ENCODE data around the gene CRX. TPM values are rescaled to one million over a fixed set of nuclear protein-coding genes. Genes with fewer than 3 reads are reported as not detected.
A peak's percentile ranks its signal among the peaks of the same experiment; 100 is the strongest.
"Not testable (repeated sequence)": the region's sequence is repeated elsewhere in the genome, so short reads cannot be mapped to it uniquely, and the experiment has no call there.

Gene CRX
- total RNA-seq, 1 donor from 2014 or later = not detected

GRCh38 chr19:47861630-47862029, 39.9 kb downstream of the CRX start:
- Mint-ChIP-seq H3K27me3 (ENCODE audit: unreplicated experiment) (peaks cover 4% of the 10 kb centered on the region), H3K4me3 (ENCODE audit: unreplicated experiment) (no peak overlapping the region), H3K4me1 (ENCODE audit: unreplicated experiment) (no peaks in the 10 kb centered on the region), H3K9me3 (ENCODE audit: unreplicated experiment) (no peaks in the 10 kb centered on the region), H3K27ac (ENCODE audit: unreplicated experiment) (no peak overlapping the region), H3K36me3 (ENCODE audit: unreplicated experiment) (no peaks in the 10 kb centered on the region)
- TF ChIP-seq CTCF (IDR thresholded peaks at IDR 0.05) = no peak
- DNase-seq (ENCODE audit: extremely low spot score, unreplicated experiment) = no peak

- no peaks in the 10 kb centered on the region for H3K36me3 Mint-ChIP-seq (ENCODE audit: unreplicated experiment)
- no peak overlapping the region for H3K27ac Mint-ChIP-seq (ENCODE audit: unreplicated experiment)
- H3K9me3 Mint-ChIP-seq (ENCODE audit: unreplicated experiment) = no peaks in the 10 kb centered on the region
- peaks cover 4% of the 10 kb centered on the region for H3K27me3 Mint-ChIP-seq (ENCODE audit: unreplicated experiment)
- H3K4me3 Mint-ChIP-seq (ENCODE audit: unreplicated experiment) = no peak overlapping the region
- DNase-seq (ENCODE audit: extremely low spot score, unreplicated experiment) = peak; percentile 94
- no peaks in the 10 kb centered on the region for H3K4me1 Mint-ChIP-seq (ENCODE audit: unreplicated experiment)
- TF ChIP-seq CTCF (IDR thresholded peaks at IDR 0.05) = peak; percentile 96
Observed at GRCh38 chr19:47863514-47863936, 41.8 kb downstream of the CRX start.

GRCh38 chr19:47865166-47865565, 43.4 kb downstream of the CRX start:
- TF ChIP-seq CTCF (IDR thresholded peaks at IDR 0.05) = no peak
- Mint-ChIP-seq H3K4me3 (ENCODE audit: unreplicated experiment) (no peak overlapping the region), H3K27ac (ENCODE audit: unreplicated experiment) (no peak overlapping the region), H3K36me3 (ENCODE audit: unreplicated experiment) (no peaks in the 10 kb centered on the region), H3K9me3 (ENCODE audit: unreplicated experiment) (no peaks in the 10 kb centered on the region), H3K27me3 (ENCODE audit: unreplicated experiment) (peaks cover 5% of the 10 kb centered on the region), H3K4me1 (ENCODE audit: unreplicated experiment) (no peaks in the 10 kb centered on the region)
- DNase-seq (ENCODE audit: extremely low spot score, unreplicated experiment) = no peak

- no peak overlapping the region for H3K4me3 Mint-ChIP-seq (ENCODE audit: unreplicated experiment)
- no peaks in the 10 kb centered on the region for H3K36me3 Mint-ChIP-seq (ENCODE audit: unreplicated experiment)
- TF ChIP-seq CTCF (IDR thresholded peaks at IDR 0.05) = no peak
- no peak overlapping the region for H3K27ac Mint-ChIP-seq (ENCODE audit: unreplicated experiment)
- no peaks in the 10 kb centered on the region for H3K9me3 Mint-ChIP-seq (ENCODE audit: unreplicated experiment)
- no peaks in the 10 kb centered on the region for H3K4me1 Mint-ChIP-seq (ENCODE audit: unreplicated experiment)
- DNase-seq (ENCODE audit: extremely low spot score, unreplicated experiment) = no peak
- peaks cover 13% of the 10 kb centered on the region for H3K27me3 Mint-ChIP-seq (ENCODE audit: unreplicated experiment)
Observed at GRCh38 chr19:47878906-47879305, 57.2 kb downstream of the CRX start.

- not testable (repeated sequence) for DNase-seq (ENCODE audit: extremely low spot score, unreplicated experiment); H3K36me3 Mint-ChIP-seq (ENCODE audit: unreplicated experiment); H3K9me3 Mint-ChIP-seq (ENCODE audit: unreplicated experiment); H3K4me1 Mint-ChIP-seq (ENCODE audit: unreplicated experiment); H3K4me3 Mint-ChIP-seq (ENCODE audit: unreplicated experiment); H3K27ac Mint-ChIP-seq (ENCODE audit: unreplicated experiment)
- peaks cover 12% of the 10 kb centered on the region for H3K27me3 Mint-ChIP-seq (ENCODE audit: unreplicated experiment)
Observed at GRCh38 chr19:47879385-47879784, 57.6 kb downstream of the CRX start.

- Mint-ChIP-seq H3K27me3 (ENCODE audit: unreplicated experiment) (peaks cover 20% of the 10 kb centered on the region), H3K27ac (ENCODE audit: unreplicated experiment) (no peak overlapping the region), H3K4me3 (ENCODE audit: unreplicated experiment) (no peak overlapping the region), H3K4me1 (ENCODE audit: unreplicated experiment) (no peaks in the 10 kb centered on the region), H3K36me3 (ENCODE audit: unreplicated experiment) (no peaks in the 10 kb centered on the region), H3K9me3 (ENCODE audit: unreplicated experiment) (no peaks in the 10 kb centered on the region)
- DNase-seq (ENCODE audit: extremely low spot score, unreplicated experiment) = no peak
- TF ChIP-seq CTCF (IDR thresholded peaks at IDR 0.05) = no peak
Observed at GRCh38 chr19:47881757-47882156, 60.0 kb downstream of the CRX start.
